GM19238 (cell line): ENCODE measurements around the gene DUSP5.

Source experiments
- DNase-seq: peaks from one replicate; pipeline ENCODE4 v3.0.0; 2011; ENCODE audit warnings: low spot score; ENCODE audit not compliant: insufficient read length

DUSP5 gene

GRCh38 chr10:110480387-110480786 lies 17.3 kb upstream of the DUSP5 start:
- DNase-seq: no peak

- no peak for DNase-seq
Observed at GRCh38 chr10:110481919-110482318, 15.8 kb upstream of the DUSP5 start.

GRCh38 chr10:110483633-110484032 lies 14.1 kb upstream of the DUSP5 start:
- no peak for DNase-seq

- no peak for DNase-seq
Observed at GRCh38 chr10:110485541-110485940, 12.2 kb upstream of the DUSP5 start.

- DNase-seq: no peak
Observed at GRCh38 chr10:110486680-110487410, 10.9 kb upstream of the DUSP5 start.

GRCh38 chr10:110487411-110488331 lies 10.0 kb upstream of the DUSP5 start:
- DNase-seq: no peak

DNA sequence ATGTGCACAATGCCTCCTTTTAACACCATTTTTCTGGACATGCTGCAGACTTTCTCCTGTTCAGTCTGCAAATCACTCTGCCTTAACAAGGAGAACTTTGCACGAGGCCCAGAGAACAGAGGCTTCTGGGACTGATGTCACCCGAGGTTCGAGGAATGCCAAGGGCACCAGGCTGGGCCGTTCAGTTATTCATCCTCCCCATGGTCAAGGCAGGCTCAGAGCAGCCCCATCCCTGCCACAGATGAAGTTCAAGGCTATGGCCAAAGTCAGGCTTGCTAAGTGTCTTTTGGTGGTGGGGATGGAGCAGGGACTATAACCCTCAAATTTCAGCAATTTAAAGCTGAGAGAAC lies 9.4 kb upstream of the DUSP5 start:
- no peak for DNase-seq

DNA sequence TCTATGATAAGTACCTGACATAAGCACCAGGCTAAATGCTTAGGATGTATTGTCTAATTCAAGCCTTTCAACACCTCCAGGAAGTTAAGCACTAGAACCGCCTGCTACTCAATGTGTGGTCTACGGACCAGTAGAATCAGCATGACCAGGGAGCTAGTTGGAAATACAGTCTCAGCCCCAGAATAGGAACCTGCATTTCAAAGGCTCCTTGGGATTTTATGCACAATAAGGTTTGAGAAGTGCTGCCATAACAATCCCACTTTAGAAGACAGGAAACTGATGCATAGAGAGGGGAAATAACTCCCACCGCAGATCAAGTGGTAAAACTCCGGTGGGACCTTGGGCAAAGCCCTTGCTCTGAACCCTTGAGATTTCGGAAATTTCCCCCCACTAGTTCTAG lies 8.8 kb upstream of the DUSP5 start:
- no peak for DNase-seq

DNA sequence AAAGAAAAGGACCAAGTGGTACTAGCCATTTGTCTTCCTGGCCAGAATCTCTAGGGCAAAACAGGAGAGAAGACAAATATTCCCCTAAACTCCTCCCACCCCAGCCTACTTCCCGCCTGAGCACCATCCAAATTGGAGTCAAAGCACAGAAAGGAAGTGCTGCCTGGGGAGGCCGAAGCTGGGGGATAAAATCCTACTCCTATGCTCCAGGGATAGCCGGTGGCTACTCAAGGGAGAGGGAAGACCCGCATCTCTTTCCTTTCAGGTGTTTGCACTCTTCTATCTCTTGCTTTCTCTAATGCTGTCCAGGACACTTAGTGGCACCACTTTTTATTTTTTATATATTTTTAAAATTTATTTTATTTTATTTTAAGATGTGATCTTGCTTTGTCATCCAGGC lies 7.1 kb upstream of the DUSP5 start:
- no peak for DNase-seq

- DNase-seq: no peak
Observed at GRCh38 chr10:110491346-110491745, 6.4 kb upstream of the DUSP5 start.

GRCh38 chr10:110492069-110492822 lies 5.5 kb upstream of the DUSP5 start:
- DNase-seq: no peak

DNA sequence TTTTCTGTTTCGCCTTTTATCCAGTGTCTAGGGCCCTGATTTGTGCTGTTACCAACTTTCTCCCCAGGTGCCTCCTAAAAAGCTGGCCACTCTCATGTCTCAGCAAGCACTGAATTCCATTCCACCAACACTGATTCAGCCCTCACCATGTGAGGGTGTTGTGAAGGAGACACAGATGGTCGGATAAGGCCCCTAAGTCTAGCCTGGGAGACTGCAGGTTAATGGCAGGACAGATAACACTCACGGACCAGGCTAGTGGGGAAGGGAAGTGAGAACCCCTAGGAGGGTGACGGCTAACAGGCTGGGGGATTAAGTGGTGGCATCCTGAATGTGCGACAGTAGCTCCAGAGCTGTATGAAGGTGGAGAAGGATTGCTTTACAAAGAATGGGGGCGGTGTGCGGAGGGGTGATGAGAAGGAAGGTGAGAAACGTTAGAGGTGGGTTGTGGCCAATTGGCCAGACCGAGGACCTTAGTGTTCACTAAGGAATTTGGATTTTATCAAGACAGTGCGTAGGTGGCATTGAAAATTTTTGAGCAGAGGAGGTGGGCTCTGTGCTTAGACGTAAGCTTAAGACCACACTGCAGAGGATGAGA lies 3.8 kb upstream of the DUSP5 start:
- DNase-seq: no peak

DNA sequence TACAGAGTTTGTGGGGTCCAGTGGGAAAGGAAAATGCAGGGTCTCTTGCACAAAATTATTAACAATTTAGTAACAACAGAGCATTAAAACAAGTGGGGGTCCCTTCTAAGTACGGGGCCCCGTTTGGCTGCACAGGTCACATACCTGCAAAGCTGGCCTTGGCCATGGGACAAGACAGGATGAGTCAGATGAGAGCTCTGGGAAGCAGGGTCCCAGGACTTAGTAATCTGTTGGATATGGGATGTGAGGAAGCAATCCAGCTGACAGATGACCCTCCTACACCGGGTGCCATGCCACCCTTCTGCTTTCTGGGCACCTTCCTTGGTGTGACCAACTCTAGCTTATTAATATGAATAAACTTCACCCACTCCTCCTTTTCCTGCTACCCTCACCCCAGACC lies 3.2 kb upstream of the DUSP5 start:
- DNase-seq: no peak

- no peak for DNase-seq
Observed at GRCh38 chr10:110495731-110496552, 1.8 kb upstream of the DUSP5 start.

- no peak for DNase-seq
Observed at GRCh38 chr10:110496553-110497437, 912 bp upstream of the DUSP5 start.

- no peak for DNase-seq
Observed at GRCh38 chr10:110498087-110498981, 627 bp downstream of the DUSP5 start.

GRCh38 chr10:110498982-110499795 lies 1.5 kb downstream of the DUSP5 start:
- no peak for DNase-seq
